GM19193 (cell line): Measurements from ENCODE around the gene ZDHHC3.

Source experiments
- POLR2A ChIP-seq: IDR thresholded peaks from 4 replicates; pipeline ENCODE4 v1.6.1; 2011; ENCODE audit not compliant: insufficient read depth, insufficient read length; ENCODE audit errors: extremely low read depth

Gene ZDHHC3

GRCh38 chr3:44929782-44930181, 46.2 kb downstream of the ZDHHC3 start:
- TF ChIP-seq POLR2A: no peak

- no peak for TF ChIP-seq POLR2A
Measured at GRCh38 chr3:44927371-44927770, 48.6 kb downstream of the ZDHHC3 start.

- no peak for TF ChIP-seq POLR2A
Measured at GRCh38 chr3:44926921-44927320, 49.1 kb downstream of the ZDHHC3 start.

GRCh38 chr3:44926172-44926571, 49.8 kb downstream of the ZDHHC3 start:
- TF ChIP-seq POLR2A: no peak

- TF ChIP-seq POLR2A: no peak
Measured at GRCh38 chr3:44924457-44925084, 51.4 kb downstream of the ZDHHC3 start.

DNA sequence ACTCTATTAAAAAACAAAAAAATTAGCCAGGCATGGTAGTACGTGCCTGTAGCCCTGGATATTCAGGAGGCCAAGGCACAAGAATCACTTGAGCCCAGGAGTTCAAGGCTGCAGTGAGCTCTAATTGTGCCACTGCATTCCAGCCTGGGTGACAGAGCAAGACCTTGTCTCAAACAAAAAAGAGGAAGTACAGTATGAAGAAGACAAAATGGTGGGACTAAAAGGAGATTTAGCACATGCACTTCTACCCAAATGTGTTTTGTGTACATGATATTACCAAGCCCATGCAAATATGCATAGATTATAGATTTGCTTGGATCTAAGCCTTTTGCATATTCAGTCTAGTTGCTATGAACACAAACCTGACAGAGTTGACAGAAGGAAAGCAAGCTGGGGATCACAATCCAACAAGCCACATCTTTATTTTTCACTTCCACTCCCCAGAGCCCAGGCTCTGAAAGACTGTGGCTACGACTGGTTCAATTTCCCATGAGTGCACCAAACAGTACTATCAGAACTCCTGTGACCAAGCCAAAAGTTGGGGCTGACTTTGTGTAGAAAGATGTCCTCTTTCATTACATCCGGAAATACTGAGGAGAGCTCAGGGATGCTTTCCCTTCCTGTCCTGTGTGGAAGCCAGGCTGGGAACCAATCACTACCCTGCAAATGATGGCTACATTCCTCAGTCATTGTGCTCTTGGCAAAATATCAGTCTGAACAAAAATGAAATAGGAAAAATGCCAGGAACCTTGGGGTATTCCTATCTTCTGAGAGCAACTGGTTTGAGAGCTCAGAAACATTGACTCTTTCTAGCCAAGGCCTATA, 52.1 kb downstream of the ZDHHC3 start:
- no peak for TF ChIP-seq POLR2A

DNA sequence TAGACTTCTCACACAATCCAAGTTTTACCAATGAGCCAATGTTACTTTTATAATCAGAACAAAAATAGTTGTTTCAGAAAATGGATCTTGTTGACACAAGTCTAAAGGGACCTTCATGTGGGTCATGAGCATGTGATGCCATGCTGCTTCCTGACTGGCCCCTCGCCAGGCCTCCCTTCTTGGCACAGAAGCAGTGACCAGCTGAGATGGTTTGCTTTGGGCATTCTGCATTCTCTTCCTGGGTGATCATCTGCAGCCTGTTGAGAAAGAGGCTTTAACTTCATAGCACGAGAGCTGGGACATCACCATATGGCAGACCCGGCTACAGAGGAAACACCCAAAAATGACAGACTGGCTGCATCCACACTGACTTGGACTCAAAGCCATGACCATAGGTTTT, 55.9 kb downstream of the ZDHHC3 start:
- no peak for TF ChIP-seq POLR2A

- no peak for TF ChIP-seq POLR2A
Measured at GRCh38 chr3:44918581-44918980, 57.4 kb downstream of the ZDHHC3 start.

- TF ChIP-seq POLR2A: no peak
Measured at GRCh38 chr3:44918087-44918486, 57.9 kb downstream of the ZDHHC3 start.

GRCh38 chr3:44915702-44916438, 60.1 kb downstream of the ZDHHC3 start:
- no peak for TF ChIP-seq POLR2A

GRCh38 chr3:44914936-44915335, 61.0 kb downstream of the ZDHHC3 start:
- no peak for TF ChIP-seq POLR2A

DNA sequence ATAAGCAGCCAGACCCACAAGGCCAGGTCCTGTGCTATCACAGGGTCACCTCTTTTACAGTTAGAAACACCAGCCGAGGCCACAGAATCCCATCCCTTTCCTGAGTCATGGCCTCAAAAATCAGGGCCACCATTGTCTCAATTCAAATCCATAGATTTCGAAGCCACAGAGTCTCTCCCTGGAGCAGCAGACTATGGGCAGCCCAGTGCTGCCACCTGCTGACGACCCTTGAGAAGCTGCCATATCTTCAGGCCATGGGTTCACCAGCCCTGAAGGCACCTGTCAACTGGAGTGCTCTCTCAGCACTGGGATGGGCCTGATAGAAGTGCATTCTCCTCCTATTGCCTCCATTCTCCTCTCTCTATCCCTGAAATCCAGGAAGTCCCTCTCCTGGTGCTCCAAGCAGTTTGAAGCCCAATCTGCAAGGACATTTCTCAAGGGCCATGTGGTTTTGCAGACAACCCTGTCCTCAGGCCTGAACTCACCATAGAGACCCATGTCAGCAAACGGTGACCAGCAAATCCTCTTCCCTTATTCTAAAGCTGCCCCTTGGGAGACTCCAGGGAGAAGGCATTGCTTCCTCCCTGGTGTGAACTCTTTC, 62.0 kb downstream of the ZDHHC3 start:
- TF ChIP-seq POLR2A: no peak

DNA sequence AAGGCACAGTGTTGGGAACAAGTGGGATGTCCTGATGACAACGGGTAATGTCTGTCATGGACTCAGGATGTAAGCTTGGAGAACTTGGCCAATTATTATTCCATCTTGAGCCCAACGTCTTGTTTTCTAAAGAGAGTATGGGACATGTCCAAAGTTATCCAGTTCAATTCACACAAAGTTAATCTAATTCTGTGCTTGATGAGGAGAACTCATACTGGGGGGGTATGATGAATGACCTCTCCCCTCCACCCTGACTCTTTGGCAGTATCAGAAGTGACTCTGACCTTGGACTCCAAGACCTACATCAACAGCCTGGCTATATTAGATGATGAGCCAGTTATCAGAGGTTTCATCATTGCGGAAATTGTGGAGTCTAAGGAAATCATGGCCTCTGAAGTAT, 65.3 kb downstream of the ZDHHC3 start:
- TF ChIP-seq POLR2A: no peak

- TF ChIP-seq POLR2A: no peak
Measured at GRCh38 chr3:44909063-44909462, 66.9 kb downstream of the ZDHHC3 start.

- no peak for TF ChIP-seq POLR2A
Measured at GRCh38 chr3:44907612-44908011, 68.4 kb downstream of the ZDHHC3 start.
